Neural cell (in vitro differentiated cells): Measurements from ENCODE around the gene CPNE5. TPM values are rescaled to one million over a fixed set of nuclear protein-coding genes. Genes with fewer than 3 reads are reported as not detected.

ENCODE experiments used
- H2AFZ ChIP-seq: fragments of 200-600, 300-800 bp; sonication (generic), shearing (Covaris generic); 2 replicates; pipeline ENCODE4 v1.6.0; 2014; ENCODE audit warnings: low read depth, mild to moderate bottlenecking, antibody characterized with exemption, low read length, moderate library complexity
- H3F3A ChIP-seq: fragments of 200-600 bp; shearing (Covaris generic); 2 replicates; pipeline ENCODE4 v1.6.1; 2016; ENCODE audit warnings: mild to moderate bottlenecking, moderate library complexity, mixed read lengths, antibody characterized with exemption, low read length; ENCODE audit not compliant: insufficient read depth, poor library complexity, severe bottlenecking
- H3K27ac ChIP-seq: fragments of 200-600, 300-800 bp; sonication (generic), shearing (Covaris generic); 2 replicates; pipeline ENCODE4 v1.5.1; 2014; ENCODE audit warnings: mild to moderate bottlenecking, low read length, moderate library complexity
- H3K27me3 ChIP-seq: fragments of 300-800, 200-600 bp; sonication (generic), shearing (Covaris generic); 2 replicates; pipeline ENCODE4 v1.6.0; 2014; ENCODE audit warnings: mild to moderate bottlenecking, low read depth, low read length, moderate library complexity; ENCODE audit not compliant: insufficient read depth
- H3K36me3 ChIP-seq: fragments of 300-800, 200-600 bp; sonication (generic), shearing (Covaris generic); 2 replicates; pipeline ENCODE4 v1.5.1; 2014; ENCODE audit warnings: mild to moderate bottlenecking, antibody characterized with exemption, low read length, moderate library complexity; ENCODE audit not compliant: insufficient read depth
- H3K4me2 ChIP-seq: fragments of 300-800, 200-600 bp; sonication (generic), shearing (Covaris generic); 2 replicates; pipeline ENCODE4 v1.6.0; 2014; ENCODE audit warnings: mild to moderate bottlenecking, low read length
- H3K4me3 ChIP-seq: fragments of 300-800, 200-600 bp; sonication (generic), shearing (Covaris generic); 2 replicates; pipeline ENCODE4 v1.5.1; 2014; ENCODE audit warnings: mild to moderate bottlenecking, low read length, moderate library complexity
- H3K79me2 ChIP-seq: fragments of 200-600 bp; shearing (Covaris generic); replicated peaks from 2 replicates; pipeline ENCODE4 v1.6.0; 2014; ENCODE audit warnings: mild to moderate bottlenecking, low read length, moderate library complexity; ENCODE audit not compliant: insufficient read depth
- H3K9ac ChIP-seq: fragments of 300-800, 200-600 bp; sonication (generic), shearing (Covaris generic); 2 replicates; pipeline ENCODE4 v1.6.1; 2016; ENCODE audit warnings: mild to moderate bottlenecking, low read length, mixed read lengths
- H3K9me2 ChIP-seq: fragments of 200-600 bp; shearing (Covaris generic); 2 replicates; pipeline ENCODE4 v1.6.1; 2016; ENCODE audit warnings: mild to moderate bottlenecking, low read length, mixed read lengths; ENCODE audit not compliant: insufficient read depth
- H3K9me3 ChIP-seq: fragments of 200-600, 300-800 bp; sonication (generic), shearing (Covaris generic); 2 replicates; pipeline ENCODE4 v1.6.1; 2016; ENCODE audit warnings: mild to moderate bottlenecking, mixed run types, low read length, moderate library complexity, mixed read lengths
- H4K20me1 ChIP-seq: fragments of 200-600 bp; shearing (Covaris generic); 2 replicates; pipeline ENCODE4 v1.6.1; 2016; ENCODE audit warnings: mild to moderate bottlenecking, mixed run types; ENCODE audit not compliant: insufficient read depth
- CTCF ChIP-seq: fragments of 450-650 bp; IDR thresholded peaks from 2 replicates; pipeline ENCODE4 v1.5.1; 2014; ENCODE audit warnings: antibody characterized with exemption, mild to moderate bottlenecking, moderate library complexity; ENCODE audit not compliant: poor library complexity, severe bottlenecking
- EP300 ChIP-seq: fragments of 450-650 bp; conservative IDR thresholded peaks from 2 replicates; pipeline ENCODE4 v1.6.1; 2014; ENCODE audit warnings: antibody characterized with exemption, mild to moderate bottlenecking, moderate library complexity; ENCODE audit not compliant: poor library complexity, severe bottlenecking
- EZH2 ChIP-seq: fragments of 200-600, 300-800 bp; shearing (Covaris generic), sonication (generic); IDR thresholded peaks from 2 replicates; pipeline ENCODE4 v1.6.1; 2014; ENCODE audit warnings: antibody characterized with exemption, low read length, borderline replicate concordance, mild to moderate bottlenecking; ENCODE audit not compliant: insufficient read depth, poor library complexity, severe bottlenecking
- MXI1 ChIP-seq: fragments of 450-650 bp; conservative IDR thresholded peaks from 2 replicates; pipeline ENCODE4 v1.6.1; 2014; ENCODE audit warnings: antibody characterized with exemption, mild to moderate bottlenecking; ENCODE audit not compliant: poor library complexity, severe bottlenecking
- POLR2AphosphoS5 ChIP-seq: IDR thresholded peaks from 2 replicates; pipeline ENCODE4 v1.6.1; 2012
- RAD21 ChIP-seq: fragments of 450-650 bp; conservative IDR thresholded peaks from 2 replicates; pipeline ENCODE4 v1.6.1; 2014; ENCODE audit warnings: antibody characterized with exemption, mild to moderate bottlenecking, moderate library complexity
- REST ChIP-seq: IDR thresholded peaks from 2 replicates; pipeline ENCODE4 v1.6.1; 2012; ENCODE audit warnings: borderline replicate concordance
- SMC3 ChIP-seq: fragments of 450-650 bp; conservative IDR thresholded peaks from 2 replicates; pipeline ENCODE4 v1.6.1; 2014; ENCODE audit warnings: antibody characterized with exemption, mild to moderate bottlenecking, moderate library complexity; ENCODE audit not compliant: poor library complexity
- TAF1 ChIP-seq: IDR thresholded peaks from 2 replicates; pipeline ENCODE4 v1.6.1; 2012; ENCODE audit warnings: low read depth
- polyA plus RNA-seq: library from polyadenylated mRNA; depleted of rRNA; stranded (reverse); fragments of >200 nt; gene quantifications from 2 replicates; pipeline ENCODE4 v1.2.3, GENCODE V29; 2014

The CPNE5 gene
- polyA plus RNA-seq, 1 donor from 2014 or later, result 8.7 TPM

- Histone ChIP-seq H3K27ac (no peak overlapping the region), H2AFZ (no peak overlapping the region), H3K27me3 (no peaks in the 10 kb centered on the region), H3K9me2 (no peaks in the 10 kb centered on the region), H3K4me2 (no peak overlapping the region), H3K79me2 (no peaks in the 10 kb centered on the region), H3K9me3 (no peaks in the 10 kb centered on the region), H3F3A (no peaks in the 10 kb centered on the region), H3K9ac (no peak overlapping the region), H3K4me3 (no peak overlapping the region), H4K20me1 (no peaks in the 10 kb centered on the region), H3K36me3 (no peaks in the 10 kb centered on the region)
- no peak for TF ChIP-seq EP300
- TF ChIP-seq RAD21, result no peak
- no peak for TF ChIP-seq REST
- no peak for TF ChIP-seq POLR2AphosphoS5
- TF ChIP-seq CTCF, result no peak
- no peak for TF ChIP-seq EZH2
- TF ChIP-seq SMC3, result no peak
- no peak for TF ChIP-seq TAF1
- no peak for TF ChIP-seq MXI1
These were observed 147.6 kb downstream of the CPNE5 start for GRCh38 chr6:36691612-36692011.

- H3K9me2 ChIP-seq, result no peaks in the 10 kb centered on the region
- no peaks in the 10 kb centered on the region for H3K9me3 ChIP-seq
These were observed 148.2 kb downstream of the CPNE5 start for GRCh38 chr6:36691011-36691410.

More at GRCh38 chr6:36691011-36691410, 148.2 kb downstream of the CPNE5 start:
- Histone ChIP-seq H3K79me2 (no peaks in the 10 kb centered on the region), H3K9ac (no peak overlapping the region), H2AFZ (no peak overlapping the region), H3F3A (no peaks in the 10 kb centered on the region), H3K27me3 (no peaks in the 10 kb centered on the region), H3K4me3 (no peak overlapping the region), H3K27ac (no peak overlapping the region), H4K20me1 (no peaks in the 10 kb centered on the region), H3K36me3 (no peaks in the 10 kb centered on the region), H3K4me2 (no peak overlapping the region)
- no peak for TF ChIP-seq EZH2

Other genes starting within 250 kb of the CPNE5 start
- 393 and 508 TPM in 2 replicates for gene SRSF3, start 245.1 kb downstream of the CPNE5 start, polyA plus RNA-seq
- gene CDKN1A, start 160.7 kb downstream of the CPNE5 start, polyA plus RNA-seq, result 23.0 and 28.9 TPM in 2 replicates
- not detected in 2 replicates for gene RAB44, start 141.6 kb downstream of the CPNE5 start, polyA plus RNA-seq
- gene PPIL1, start 35.4 kb upstream of the CPNE5 start, polyA plus RNA-seq, result 85.6 and 104 TPM in 2 replicates
- 24.6 and 27.8 TPM in 2 replicates for gene C6orf89, start 46.5 kb upstream of the CPNE5 start, polyA plus RNA-seq
- gene PI16, start 115.3 kb upstream of the CPNE5 start, polyA plus RNA-seq, result 0.56 TPM in 1 of 2 replicates, not detected in the other
- 217 and 232 TPM in 2 replicates for gene MTCH1, start 146.8 kb upstream of the CPNE5 start, polyA plus RNA-seq
- not detected in 2 replicates for gene FGD2, start 166.2 kb upstream of the CPNE5 start, polyA plus RNA-seq